Rectal smooth muscle tissue (tissue), 1 donor: ENCODE measurements around the gene PTPRH.

Experiments
- H3K27ac ChIP-seq: one replicate; pipeline ENCODE4 v1.7.0; 2013; ENCODE audit warnings: low read depth, low read length, inconsistent platforms
- H3K27me3 ChIP-seq: one replicate; pipeline ENCODE4 v1.7.0; 2013; ENCODE audit warnings: low read length; ENCODE audit not compliant: control insufficient read depth, insufficient read depth
- H3K36me3 ChIP-seq: one replicate; pipeline ENCODE4 v1.7.0; 2013; ENCODE audit warnings: low read length; ENCODE audit not compliant: control insufficient read depth, insufficient read depth
- H3K4me1 ChIP-seq: one replicate; pipeline ENCODE4 v1.7.0; 2013; ENCODE audit warnings: low read length; ENCODE audit not compliant: control insufficient read depth, insufficient read depth
- H3K4me3 ChIP-seq: one replicate; pipeline ENCODE4 v1.7.0; 2013; ENCODE audit warnings: low read length
- H3K9ac ChIP-seq: one replicate; pipeline ENCODE4 v1.7.0; 2013; ENCODE audit warnings: low read length

Gene PTPRH

GRCh38 chr19:55250262-55251036 is 41.1 kb upstream of the PTPRH start:
- Histone ChIP-seq H3K27me3 (no peaks in the 10 kb centered on the region), H3K4me3 (no peak overlapping the region), H3K36me3 (peaks cover 11% of the 10 kb centered on the region), H3K9ac (no peak overlapping the region), H3K4me1 (peaks cover 6% of the 10 kb centered on the region), H3K27ac (no peak overlapping the region)

GRCh38 chr19:55249841-55250240 is 40.5 kb upstream of the PTPRH start:
- Histone ChIP-seq H3K4me3 (no peak overlapping the region), H3K4me1 (peaks cover 6% of the 10 kb centered on the region), H3K27me3 (no peaks in the 10 kb centered on the region), H3K9ac (no peak overlapping the region), H3K36me3 (peaks cover 17% of the 10 kb centered on the region), H3K27ac (no peak overlapping the region)

- peaks cover 26% of the 10 kb centered on the region for H3K36me3 ChIP-seq
- H3K27me3 ChIP-seq = no peaks in the 10 kb centered on the region
- peaks cover 6% of the 10 kb centered on the region for H3K4me1 ChIP-seq
- no peak overlapping the region for H3K9ac ChIP-seq
- no peak overlapping the region for H3K4me3 ChIP-seq
- H3K27ac ChIP-seq = no peak overlapping the region
Measured at GRCh38 chr19:55248704-55249103, 39.4 kb upstream of the PTPRH start.

GRCh38 chr19:55248166-55248675 is 38.9 kb upstream of the PTPRH start:
- H3K27ac ChIP-seq = no peak overlapping the region
- peaks cover 6% of the 10 kb centered on the region for H3K4me1 ChIP-seq
- H3K36me3 ChIP-seq = peaks cover 31% of the 10 kb centered on the region
- peak overlapping the region; percentile 27 for H3K9ac ChIP-seq
- no peaks in the 10 kb centered on the region for H3K27me3 ChIP-seq
- no peak overlapping the region for H3K4me3 ChIP-seq

- H3K4me3 ChIP-seq = no peak overlapping the region
- no peak overlapping the region for H3K9ac ChIP-seq
- peaks cover 32% of the 10 kb centered on the region for H3K36me3 ChIP-seq
- H3K27me3 ChIP-seq = no peaks in the 10 kb centered on the region
- H3K27ac ChIP-seq = no peak overlapping the region
- peaks cover 6% of the 10 kb centered on the region for H3K4me1 ChIP-seq
Measured at GRCh38 chr19:55247621-55248099, 38.4 kb upstream of the PTPRH start.

- Histone ChIP-seq H3K9ac (no peak overlapping the region), H3K4me3 (no peak overlapping the region), H3K27ac (no peak overlapping the region), H3K27me3 (no peaks in the 10 kb centered on the region), H3K36me3 (peaks cover 41% of the 10 kb centered on the region), H3K4me1 (peaks cover 6% of the 10 kb centered on the region)
Measured at GRCh38 chr19:55246462-55247451, 37.5 kb upstream of the PTPRH start.

GRCh38 chr19:55245236-55245904 is 36.1 kb upstream of the PTPRH start:
- no peak overlapping the region for H3K4me3 ChIP-seq
- peaks cover 53% of the 10 kb centered on the region for H3K36me3 ChIP-seq
- H3K4me1 ChIP-seq = peaks cover 6% of the 10 kb centered on the region
- no peak overlapping the region for H3K9ac ChIP-seq
- H3K27ac ChIP-seq = no peak overlapping the region
- H3K27me3 ChIP-seq = no peaks in the 10 kb centered on the region

- Histone ChIP-seq H3K4me1 (peaks cover 6% of the 10 kb centered on the region), H3K36me3 (peaks cover 64% of the 10 kb centered on the region), H3K27me3 (no peaks in the 10 kb centered on the region), H3K4me3 (no peak overlapping the region), H3K27ac (no peak overlapping the region), H3K9ac (no peak overlapping the region)
Measured at GRCh38 chr19:55244004-55244680, 34.8 kb upstream of the PTPRH start.

- no peak overlapping the region for H3K27ac ChIP-seq
Measured at GRCh38 chr19:55242517-55242916, 33.2 kb upstream of the PTPRH start.

GRCh38 chr19:55241935-55242464 is 32.7 kb upstream of the PTPRH start:
- H3K27ac ChIP-seq = no peak overlapping the region
- H3K9ac ChIP-seq = no peak overlapping the region
- no peaks in the 10 kb centered on the region for H3K4me1 ChIP-seq
- H3K36me3 ChIP-seq = peaks cover 75% of the 10 kb centered on the region
- H3K27me3 ChIP-seq = no peaks in the 10 kb centered on the region
- no peak overlapping the region for H3K4me3 ChIP-seq

More at GRCh38 chr19:55242517-55242916, 33.2 kb upstream of the PTPRH start:
- Histone ChIP-seq H3K4me1 (no peaks in the 10 kb centered on the region), H3K9ac (no peak overlapping the region), H3K27me3 (no peaks in the 10 kb centered on the region), H3K4me3 (no peak overlapping the region), H3K36me3 (peaks cover 71% of the 10 kb centered on the region)

- H3K27ac ChIP-seq = no peak overlapping the region
- no peaks in the 10 kb centered on the region for H3K27me3 ChIP-seq
- no peaks in the 10 kb centered on the region for H3K4me1 ChIP-seq
- H3K4me3 ChIP-seq = no peak overlapping the region
- no peak overlapping the region for H3K9ac ChIP-seq
- H3K36me3 ChIP-seq = peaks cover 76% of the 10 kb centered on the region
Measured at GRCh38 chr19:55241143-55241934, 32.0 kb upstream of the PTPRH start.
